K562 (cell line): ENCODE data around the gene YBX1. TPM values are rescaled to one million over a fixed set of nuclear protein-coding genes. Genes with fewer than 3 reads are reported as not detected.

Experiments used
- BHLHE40 ChIP-seq: IDR thresholded peaks from 2 replicates; pipeline ENCODE4 v1.6.1; 2011; ENCODE audit warnings: low read length, improper control_type of control experiment
- CAMTA2 ChIP-seq: fragments of 250-450 bp; sonication (Bioruptor Pico); conservative IDR thresholded peaks from 2 replicates; pipeline ENCODE4 v1.5.1; 2022
- CREBBP ChIP-seq: IDR thresholded peaks from one replicate; pipeline ENCODE4 v1.6.1; 2012; ENCODE audit warnings: low read depth, mild to moderate bottlenecking, control low read depth, inconsistent platforms, low read length
- DIDO1 ChIP-seq: fragments of 450-650 bp; IDR thresholded peaks from 2 replicates; pipeline ENCODE4 v1.6.1; 2016; ENCODE audit warnings: low read depth, missing biosample characterization, missing genetic modification characterization
- HDAC3 ChIP-seq: fragments of 450-650 bp; IDR thresholded peaks from 2 replicates; pipeline ENCODE4 v1.6.1; 2018; ENCODE audit warnings: borderline replicate concordance, mild to moderate bottlenecking, moderate library complexity; ENCODE audit not compliant: partially characterized antibody
- HDAC8 ChIP-seq: fragments of 450-650 bp; IDR thresholded peaks from 2 replicates; pipeline ENCODE4 v1.6.1; 2016; ENCODE audit warnings: mild to moderate bottlenecking, missing genetic modification characterization, moderate library complexity, missing compliant biosample characterization
- JUN ChIP-seq, 2 experiments: sonication (generic) in 1 of 2; formaldehyde crosslinking in 1 of 2; IDR thresholded peaks; 2 replicates each; pipeline versions ENCODE4 v1.6.1 to v1.8.0; 2012 to 2022; ENCODE audit warnings: borderline replicate concordance in 2 of 2, mild to moderate bottlenecking in 2 of 2, improper control_type of control experiment in 1 of 2, low read depth in 1 of 2, low read length in 1 of 2, missing genetic modification reagents in 1 of 2
- MBD2 ChIP-seq: sonication (generic); IDR thresholded peaks from 2 replicates; pipeline ENCODE4 v1.6.1; 2016; ENCODE audit warnings: low read depth, borderline replicate concordance
- MCM5 ChIP-seq: fragments of 450-650 bp; IDR thresholded peaks from 2 replicates; pipeline ENCODE4 v1.6.1; 2016; ENCODE audit warnings: low read depth
- NBN ChIP-seq: fragments of 450-650 bp; IDR thresholded peaks from 2 replicates; pipeline ENCODE4 v1.6.1; 2016; ENCODE audit warnings: low read depth, mild to moderate bottlenecking
- RBM34 ChIP-seq: fragments of 200-400 bp; formaldehyde crosslinking; IDR thresholded peaks from 2 replicates; pipeline ENCODE4 v1.6.1; 2018; ENCODE audit warnings: low read length, borderline replicate concordance; ENCODE audit not compliant: insufficient read depth
- RNF2 ChIP-seq: sonication (generic); IDR thresholded peaks from 2 replicates; pipeline ENCODE4 v1.6.1; 2016
- SAFB2 ChIP-seq: fragments of 200-400 bp; formaldehyde crosslinking; IDR thresholded peaks from 2 replicates; pipeline ENCODE4 v1.6.1; 2018; ENCODE audit warnings: borderline replicate concordance, low read length, low read depth, moderate library complexity; ENCODE audit not compliant: severe bottlenecking
- SMAD4 ChIP-seq: fragments of 250-450 bp; sonication (Bioruptor Pico); conservative IDR thresholded peaks from 2 replicates; pipeline ENCODE4 v1.8.0; 2021; ENCODE audit warnings: inconsistent platforms, mild to moderate bottlenecking, moderate library complexity
- SMARCB1 ChIP-seq: IDR thresholded peaks from 2 replicates; pipeline ENCODE4 v1.6.1; 2011; ENCODE audit warnings: improper control_type of control experiment, low read depth; ENCODE audit not compliant: insufficient read length
- SPI1 ChIP-seq: IDR thresholded peaks from 2 replicates; pipeline ENCODE4 v1.6.1; 2011; ENCODE audit warnings: low read depth, low read length, control low read depth, borderline replicate concordance
- ZBTB8A ChIP-seq: fragments of 450-650 bp; IDR thresholded peaks from 2 replicates; pipeline ENCODE4 v1.6.1; 2018; ENCODE audit warnings: mild to moderate bottlenecking, moderate library complexity; ENCODE audit not compliant: partially characterized antibody
- ZNF589 ChIP-seq: fragments of 200-800 bp; sonication (Bioruptor generic); IDR thresholded peaks from 2 replicates; pipeline ENCODE4 v1.6.1; 2016; ENCODE audit warnings: low read depth, missing genetic modification characterization, missing compliant biosample characterization
- ZNF778 ChIP-seq: fragments of 450-650 bp; formaldehyde crosslinking; IDR thresholded peaks from 2 replicates; pipeline ENCODE4 v1.4.0; 2020; ENCODE audit warnings: mild to moderate bottlenecking, moderate library complexity
- polyA plus RNA-seq, 8 experiments: library from polyadenylated mRNA; depleted of rRNA in 4 of 8; stranded (reverse) in 5 of 8; unstranded in 3 of 8; fragments of >200 nt; fragmentation: Nextera tagmentation in 2 of 8; fragmentation: Illumina TruSeq in 1 of 8; extraction: Ambion mirVana in 2 of 8; extraction: Trizol in 1 of 8; gene quantifications; 2 replicates each; pipeline versions ENCODE4 v1.2.1 to v1.2.3, GENCODE V29; 2011 to 2014; ENCODE audit warnings: inconsistent platforms in 1 of 8, missing spikeins in 1 of 8
- total RNA-seq, 7 experiments: library from RNA; depleted of rRNA in 6 of 7; stranded (reverse); fragments of >200 nt in 6 of 7; fragmentation: Illumina TruSeq in 2 of 7; extraction: Trizol in 2 of 7; gene quantifications; 2 replicates each; pipeline versions ENCODE4 v1.2.1 to v1.2.3, GENCODE V29; 2011 to 2021; ENCODE audit warnings: low replicate concordance in 1 of 7
- TF ChIP-seq, protein P1 (sequence below): sonication (generic); formaldehyde crosslinking; IDR thresholded peaks from 2 replicates; pipeline ENCODE4 v1.8.1; 2023; ENCODE audit warnings: mild to moderate bottlenecking, missing genetic modification reagents
- TF ChIP-seq, protein P2 (sequence below): fragments of 250-450 bp; sonication (Bioruptor Pico); IDR thresholded peaks from 2 replicates; pipeline ENCODE4 v1.4.0; 2020; ENCODE audit warnings: borderline replicate concordance
- TF ChIP-seq, protein P3 (sequence below), 2 experiments: IDR thresholded peaks; 2 replicates each; pipeline ENCODE4 v1.6.1; 2011; ENCODE audit warnings: borderline replicate concordance in 1 of 2, control low read depth in 1 of 2, low read depth in 1 of 2, low read length in 1 of 2, mild to moderate bottlenecking in 1 of 2, mixed read lengths in 1 of 2, moderate library complexity in 1 of 2; ENCODE audit not compliant: insufficient read depth in 1 of 2, insufficient read length in 1 of 2, poor library complexity in 1 of 2, severe bottlenecking in 1 of 2; ENCODE audit errors: extremely low read depth in 1 of 2

YBX1 gene
- total and polyA plus RNA-seq, 9 of the 15 experiments (the other 6 are each of a cell fraction or from before 2014, with no cell fraction given): 363 to 1,955 (median 1,216) TPM

DNA sequence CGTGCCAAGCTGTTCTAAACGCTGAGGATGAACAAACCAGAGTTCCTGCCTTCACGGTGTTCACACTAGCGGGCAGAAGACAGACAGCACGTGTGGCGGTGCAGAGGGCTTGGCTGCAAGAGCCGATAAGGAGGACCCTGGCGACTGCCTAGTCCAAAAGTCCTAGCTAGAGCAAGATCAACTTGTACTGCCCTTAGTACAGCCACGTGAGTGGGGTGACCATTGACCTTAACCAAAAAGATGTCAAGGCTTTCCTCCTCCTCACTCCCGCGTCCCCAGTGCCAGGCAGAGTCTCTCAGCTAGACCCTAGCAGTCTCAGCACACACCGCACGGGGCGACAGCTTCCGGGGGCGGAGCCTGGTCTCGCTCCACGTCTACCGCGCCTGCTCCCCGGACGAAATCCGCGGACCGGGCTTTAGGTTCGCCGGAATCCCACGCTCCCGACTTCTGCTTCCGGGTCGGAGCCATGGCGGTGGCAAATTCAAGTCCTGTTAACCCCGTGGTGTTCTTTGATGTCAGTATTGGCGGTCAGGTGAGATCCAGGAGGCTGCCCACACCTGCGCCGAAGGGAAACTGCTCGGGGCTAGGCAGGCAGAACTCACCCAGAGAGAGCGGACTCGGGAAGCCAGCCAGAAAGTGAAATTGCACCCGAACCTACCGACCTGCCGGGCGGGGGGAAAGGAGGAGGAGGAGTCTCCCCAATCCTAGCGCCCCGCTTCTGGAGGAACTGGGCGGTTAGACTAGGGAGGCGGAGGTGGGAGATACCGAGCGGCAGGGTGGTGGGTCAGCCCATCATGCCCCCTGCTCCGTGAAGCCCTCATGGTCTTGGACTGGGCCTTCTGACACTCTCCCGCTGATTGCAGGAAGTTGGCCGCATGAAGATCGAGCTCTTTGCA lies 24.0 kb upstream of the YBX1 start, which contains the start of gene PPIH (continued):
- TF ChIP-seq, protein P1, sequence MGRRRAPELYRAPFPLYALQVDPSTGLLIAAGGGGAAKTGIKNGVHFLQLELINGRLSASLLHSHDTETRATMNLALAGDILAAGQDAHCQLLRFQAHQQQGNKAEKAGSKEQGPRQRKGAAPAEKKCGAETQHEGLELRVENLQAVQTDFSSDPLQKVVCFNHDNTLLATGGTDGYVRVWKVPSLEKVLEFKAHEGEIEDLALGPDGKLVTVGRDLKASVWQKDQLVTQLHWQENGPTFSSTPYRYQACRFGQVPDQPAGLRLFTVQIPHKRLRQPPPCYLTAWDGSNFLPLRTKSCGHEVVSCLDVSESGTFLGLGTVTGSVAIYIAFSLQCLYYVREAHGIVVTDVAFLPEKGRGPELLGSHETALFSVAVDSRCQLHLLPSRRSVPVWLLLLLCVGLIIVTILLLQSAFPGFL (CRISPR knock-in tag): no peak
- TF ChIP-seq NBN: peak; percentile 90
- TF ChIP-seq MBD2: peak; percentile 67; the same call in 1 of the 2 replicates
- TF ChIP-seq, protein P2, sequence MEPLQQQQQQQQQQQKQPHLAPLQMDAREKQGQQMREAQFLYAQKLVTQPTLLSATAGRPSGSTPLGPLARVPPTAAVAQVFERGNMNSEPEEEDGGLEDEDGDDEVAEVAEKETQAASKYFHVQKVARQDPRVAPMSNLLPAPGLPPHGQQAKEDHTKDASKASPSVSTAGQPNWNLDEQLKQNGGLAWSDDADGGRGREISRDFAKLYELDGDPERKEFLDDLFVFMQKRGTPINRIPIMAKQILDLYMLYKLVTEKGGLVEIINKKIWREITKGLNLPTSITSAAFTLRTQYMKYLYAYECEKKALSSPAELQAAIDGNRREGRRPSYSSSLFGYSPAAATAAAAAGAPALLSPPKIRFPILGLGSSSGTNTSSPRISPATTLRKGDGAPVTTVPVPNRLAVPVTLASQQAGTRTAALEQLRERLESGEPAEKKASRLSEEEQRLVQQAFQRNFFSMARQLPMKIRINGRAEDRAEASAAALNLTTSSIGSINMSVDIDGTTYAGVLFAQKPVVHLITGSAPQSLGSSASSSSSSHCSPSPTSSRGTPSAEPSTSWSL (CRISPR knock-in tag): no peak
- no peak for TF ChIP-seq MCM5
- TF ChIP-seq HDAC3: peak; percentile 58
- no peak for TF ChIP-seq JUN (IDR thresholded peaks at IDR 0.05; ENCODE audit: borderline replicate concordance, low read depth, low read length)
- 0 out of 2 replicates have a peak, but pooled peaks have one; percentile 85 for TF ChIP-seq JUN (CRISPR knock-in tag; IDR thresholded peaks at IDR 0.05; ENCODE audit: borderline replicate concordance)
- TF ChIP-seq SAFB2: no peak
- peak; percentile 96 for TF ChIP-seq BHLHE40
- TF ChIP-seq ZNF589 (CRISPR knock-in tag): 0 out of 2 replicates have a peak, but pooled peaks have one; percentile 24
- no peak for TF ChIP-seq CAMTA2 (CRISPR knock-in tag)
- TF ChIP-seq RNF2: peak; percentile 67; the same call in 1 of the 2 replicates
- TF ChIP-seq SMARCB1: no peak
- TF ChIP-seq ZNF778 (CRISPR knock-in tag): no peak
- no peak for TF ChIP-seq RBM34
- TF ChIP-seq ZBTB8A: no peak
- TF ChIP-seq, protein P3, sequence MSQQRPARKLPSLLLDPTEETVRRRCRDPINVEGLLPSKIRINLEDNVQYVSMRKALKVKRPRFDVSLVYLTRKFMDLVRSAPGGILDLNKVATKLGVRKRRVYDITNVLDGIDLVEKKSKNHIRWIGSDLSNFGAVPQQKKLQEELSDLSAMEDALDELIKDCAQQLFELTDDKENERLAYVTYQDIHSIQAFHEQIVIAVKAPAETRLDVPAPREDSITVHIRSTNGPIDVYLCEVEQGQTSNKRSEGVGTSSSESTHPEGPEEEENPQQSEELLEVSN (IDR thresholded peaks at IDR 0.05; ENCODE audit: borderline replicate concordance in 1 of 2, extremely low read depth in 1 of 2, insufficient read depth in 1 of 2, insufficient read length in 1 of 2, low read depth in 1 of 2, low read length in 1 of 2, poor library complexity in 1 of 2, severe bottlenecking in 1 of 2): peak; percentile 96 to 97
- TF ChIP-seq SMAD4 (CRISPR knock-in tag): peak; percentile 91
- TF ChIP-seq HDAC8: no peak; the same call in 1 of the 2 replicates
- no peak for TF ChIP-seq CREBBP
- peak; percentile 41; the same call in 1 of the 2 replicates for TF ChIP-seq SPI1
- TF ChIP-seq DIDO1: peak; percentile 91
